Lung (tissue), 12 donors: ENCODE data around the gene ZNF488. TPM values are rescaled to one million over a fixed set of nuclear protein-coding genes. Genes with fewer than 3 reads are reported as not detected.
A peak's percentile ranks its signal among the peaks of the same experiment; 100 is the strongest.

Experiments
- ATAC-seq: fragments of 200-7000 bp; cut with Tn5 transposase; one replicate; pipeline ENCODE4 v1.9.1; 2020; ENCODE audit warnings: moderate number of reproducible peaks; ENCODE audit not compliant: insufficient read depth, low FRiP score
- DNase-seq, 3 donors: peaks; one replicate each; pipeline ENCODE4 v3.0.0-alpha.2; 2013 to 2017
- H3K27ac ChIP-seq, 2 donors: one replicate each; pipeline ENCODE4 v1.5.1; 2013; ENCODE audit warnings: mild to moderate bottlenecking in 2 of 2, moderate library complexity in 2 of 2, control low read depth in 1 of 2, inconsistent platforms in 1 of 2, low read depth in 1 of 2, low read length in 1 of 2
- H3K27me3 ChIP-seq, 3 donors: one replicate each; pipeline ENCODE4 v1.5.1; 2013; ENCODE audit warnings: low read length in 2 of 3; ENCODE audit not compliant: control insufficient read depth in 3 of 3, insufficient read depth in 3 of 3
- H3K36me3 ChIP-seq, 4 donors: one replicate each; pipeline ENCODE4 v1.5.1; 2013; ENCODE audit warnings: low read length in 4 of 4, mild to moderate bottlenecking in 1 of 4, moderate library complexity in 1 of 4; ENCODE audit not compliant: control insufficient read depth in 4 of 4, insufficient read depth in 4 of 4
- H3K4me1 ChIP-seq, 5 donors: one replicate each; pipeline ENCODE4 v1.5.1; 2013; ENCODE audit warnings: low read length in 5 of 5, mild to moderate bottlenecking in 2 of 5, moderate library complexity in 1 of 5; ENCODE audit not compliant: control insufficient read depth in 5 of 5, insufficient read depth in 5 of 5
- H3K4me3 ChIP-seq: one replicate; pipeline ENCODE4 v1.5.1; 2013; ENCODE audit warnings: mild to moderate bottlenecking, control low read depth, moderate library complexity
- H3K9ac ChIP-seq, 2 donors: one replicate each; pipeline ENCODE4 v1.5.1; 2013; ENCODE audit warnings: low read length in 2 of 2, control low read depth in 1 of 2; ENCODE audit not compliant: insufficient read depth in 1 of 2
- H3K9me3 ChIP-seq, 4 donors: one replicate each; pipeline ENCODE4 v1.5.1; 2013; ENCODE audit warnings: low read length in 3 of 4, mild to moderate bottlenecking in 1 of 4, moderate library complexity in 1 of 4; ENCODE audit not compliant: control insufficient read depth in 4 of 4, insufficient read depth in 3 of 4
- CTCF ChIP-seq: IDR thresholded peaks from 2 replicates; pipeline ENCODE4 v1.5.1; 2012; ENCODE audit warnings: mild to moderate bottlenecking; ENCODE audit errors: control extremely low read depth, extremely low read depth
- WGBS, 2 donors: extraction: QIAGEN DNeasy Blood & Tissue Kit; methylation state at CpG; one replicate each; pipeline ENCODE4 v1.1.7; 2013; 5-methylcytosine and 5-hydroxymethylcytosine counted together
- polyA plus RNA-seq, 2 donors: library from polyadenylated mRNA; stranded (reverse); fragments of 200-250 nt; gene quantifications; one replicate each; pipeline ENCODE4 v1.2.1, GENCODE V29; 2013
- total RNA-seq, 2 donors: library from RNA; depleted of rRNA in 1 of 2; stranded (reverse); fragments of >200 nt in 1 of 2; gene quantifications; one replicate each; pipeline ENCODE4 v1.2.1, GENCODE V29; 2014 to 2021
- donor health status: control.
- donor health status: control.
- donor health status: Bipolar disorder and iron deficiency.
- donor health status: healthy.
- donor health status: DM: yes; HTN: yes; CAD: no.

Gene ZNF488
- total and polyA plus RNA-seq, 4 donors = 0.15 to 0.64 (median 0.42) TPM

- Histone ChIP-seq H3K9ac (no peak overlapping the region), H3K4me3 (no peak overlapping the region), H3K4me1 (peaks cover 0 to 15% (median 5%) of the 10 kb centered on the region in 5 donors), H3K36me3 (no peaks in the 10 kb centered on the region), H3K27ac (no peak overlapping the region), H3K27me3 (no peaks in the 10 kb centered on the region), H3K9me3 (no peaks in the 10 kb centered on the region)
- ATAC-seq (no peak), DNase-seq (peak in 1 of 3 donors; percentile 4)
- TF ChIP-seq CTCF = no peak
- WGBS, 2 donors = 81 to 91% methylated on average over 9 of the region's 9 CpGs
Observed at GRCh38 chr10:47381427-47382379, 2.4 kb downstream of the ZNF488 start.

- ATAC-seq = no peak
- 75 to 79% methylated on average over 1 of the region's 1 CpG for WGBS, 2 donors
- Histone ChIP-seq H3K27me3 (no peaks in the 10 kb centered on the region), H3K27ac (no peak overlapping the region), H3K9ac (no peak overlapping the region), H3K4me1 (peaks cover 0 to 17% (median 5%) of the 10 kb centered on the region in 5 donors), H3K36me3 (no peaks in the 10 kb centered on the region), H3K9me3 (no peaks in the 10 kb centered on the region), H3K4me3 (no peak overlapping the region)
- no peak for TF ChIP-seq CTCF
- DNase-seq = no peak
Observed at GRCh38 chr10:47381103-47381395, 3.0 kb downstream of the ZNF488 start.

- Histone ChIP-seq H3K27ac (no peak overlapping the region), H3K9me3 (no peaks in the 10 kb centered on the region), H3K36me3 (no peaks in the 10 kb centered on the region), H3K4me1 (peaks cover 0 to 22% (median 7%) of the 10 kb centered on the region in 5 donors), H3K4me3 (no peak overlapping the region), H3K9ac (no peak overlapping the region), H3K27me3 (no peaks in the 10 kb centered on the region)
- no peak for ATAC-seq
- 77 to 85% methylated on average over 8 of the region's 8 CpGs for WGBS, 2 donors
- no peak for TF ChIP-seq CTCF
- DNase-seq = no peak
Observed at GRCh38 chr10:47380341-47381102, 3.6 kb downstream of the ZNF488 start.
